Adrenal gland (tissue), 12 donors: ENCODE data around the gene HTR2B. TPM values are rescaled to one million over a fixed set of nuclear protein-coding genes. Genes with fewer than 3 reads are reported as not detected.

ENCODE experiments used
- DNase-seq, 7 donors: peaks; one replicate each; pipeline ENCODE4 v3.0.0-alpha.2; 2019 to 2020
- H3K27ac ChIP-seq, 5 donors: fragments of 200-600 bp; sonication (generic) in 4 of 5; 1 replicate in 3 of 5; 2 replicates in 2 of 5; pipeline versions ENCODE4 v1.5.1 to v1.8.0; 2016 to 2020; ENCODE audit warnings: mild to moderate bottlenecking in 1 of 5
- H3K27me3 ChIP-seq: fragments of 200-600 bp; 2 replicates; pipeline ENCODE4 v1.8.0; 2021
- H3K36me3 ChIP-seq, 2 donors: fragments of 200-600 bp; replicated peaks in 1 of 2; 1 replicate in 1 of 2; 2 replicates in 1 of 2; pipeline versions ENCODE4 v1.5.1 to v1.8.0; 2018 to 2022
- H3K4me1 ChIP-seq, 2 donors: fragments of 200-600 bp; replicated peaks in 1 of 2; 1 replicate in 1 of 2; 2 replicates in 1 of 2; pipeline versions ENCODE4 v1.5.1 to v1.8.0; 2018 to 2021
- H3K4me3 ChIP-seq, 4 donors: fragments of 200-600 bp; sonication (generic) in 3 of 4; one replicate each; pipeline ENCODE4 v1.5.1; 2016 to 2018
- H3K9me3 ChIP-seq, 3 donors: fragments of 200-600 bp; sonication (generic) in 1 of 3; replicated peaks in 1 of 3; 1 replicate in 2 of 3; 2 replicates in 1 of 3; pipeline versions ENCODE4 v1.5.1 to v1.8.0; 2016 to 2021
- CTCF ChIP-seq, 6 experiments: fragments of 450-650 bp in 4 of 6; fragments of 200-600 bp in 2 of 6; sonication (generic) in 1 of 6; IDR thresholded peaks; 1 replicate in 5 of 6; 2 replicates in 1 of 6; pipeline versions ENCODE4 v1.5.1 to v1.8.0; 2016 to 2021; ENCODE audit warnings: antibody characterized with exemption in 6 of 6, mild to moderate bottlenecking in 2 of 6, moderate library complexity in 1 of 6
- POLR2A ChIP-seq, 2 donors: fragments of 450-650 bp; IDR thresholded peaks; one replicate each; pipeline ENCODE4 v1.6.1; 2017; ENCODE audit warnings: antibody characterized with exemption in 2 of 2, mild to moderate bottlenecking in 2 of 2, moderate library complexity in 1 of 2
- WGBS, 4 donors: extraction: QIAGEN DNeasy Blood & Tissue Kit in 2 of 4; methylation state at CpG; one replicate each; pipeline versions ENCODE4 v1.1.5 to v1.1.7; 2013 to 2017; 5-methylcytosine and 5-hydroxymethylcytosine counted together
- intact Hi-C, 2 donors: fragments of 100-400 bp; cut with DNase I; formaldehyde crosslinking; loops; one replicate each; pipeline versions ENCODE4 v1.14.1 to v1.15.0; 2022 to 2023
- polyA plus RNA-seq, 3 donors: library from polyadenylated mRNA; stranded (reverse); fragments of 200-250 nt in 2 of 3; fragments of 350-450 nt in 1 of 3; fragmentation: Illumina TruSeq in 1 of 3; extraction: RNeasy Lipid Tissue Mini Kit (QIAGEN cat#74804) in 1 of 3; gene quantifications; one replicate each; pipeline ENCODE4 v1.2.3, GENCODE V29; 2013 to 2014
- total RNA-seq, 9 donors: library from RNA; depleted of rRNA in 4 of 9; stranded (reverse); fragments of >200 nt in 4 of 9; fragments of 120-200 nt in 1 of 9; fragmentation: NEBNext Ultra II Directional in 1 of 9; extraction: Animal tissue kit (Norgen Biotek cat#: 25700) in 1 of 9; gene quantifications; one replicate each; pipeline versions ENCODE4 v1.1.0 to v1.2.4, GENCODE V29; 2013 to 2023
- donor health status: healthy with polysubstance abuse.
- donor health status: Bipolar disorder and iron deficiency.
- donor health status: DM: yes; HTN: yes; CAD: no.
- donor health status: DM: no; HTN: no; CAD: no.
- donor health status: DM: no; HTN: no; CAD: no.
- donor health status: DM: yes; HTN: yes; CAD: no.

HTR2B gene
- total and polyA plus RNA-seq, 12 donors, result 1.2 to 90.0 (median 32.9) TPM

GRCh38 chr2:231170055-231170454, 45.2 kb upstream of the HTR2B start:
- no peak for DNase-seq
- Histone ChIP-seq H3K27ac (peak overlapping the region in 2 of 5 donors; percentile 21 to 90), H3K9me3 (no peaks in the 10 kb centered on the region), H3K36me3 (peaks cover 0 to 34% of the 10 kb centered on the region in 2 donors), H3K4me1 (peaks cover 6 to 50% of the 10 kb centered on the region in 2 donors), H3K27me3 (no peaks in the 10 kb centered on the region), H3K4me3 (no peak overlapping the region)
- intact Hi-C loops, result no loop called here
- WGBS, 4 donors, result 70 to 93% (median 81%) methylated on average over 1 of the region's 1 CpG
- TF ChIP-seq POLR2A (IDR thresholded peaks at IDR 0.05) (no peak), CTCF (IDR thresholded peaks at IDR 0.05) (no peak)

GRCh38 chr2:231169488-231169887, 44.6 kb upstream of the HTR2B start:
- Histone ChIP-seq H3K4me1 (peaks cover 6 to 49% of the 10 kb centered on the region in 2 donors), H3K27me3 (no peaks in the 10 kb centered on the region), H3K27ac (peak overlapping the region in 2 of 5 donors; percentile 15 to 90), H3K36me3 (peaks cover 0 to 34% of the 10 kb centered on the region in 2 donors), H3K9me3 (no peaks in the 10 kb centered on the region), H3K4me3 (no peak overlapping the region)
- DNase-seq, result no peak
- no peak for TF ChIP-seq CTCF (IDR thresholded peaks at IDR 0.05)
- no peak for TF ChIP-seq POLR2A (IDR thresholded peaks at IDR 0.05)
- 59 to 84% (median 77%) methylated on average over 3 of the region's 3 CpGs for WGBS, 4 donors
- intact Hi-C loops, result no loop called here

GRCh38 chr2:231168460-231169139, 43.8 kb upstream of the HTR2B start:
- H3K27me3 ChIP-seq, result no peaks in the 10 kb centered on the region
- no peak for TF ChIP-seq CTCF (IDR thresholded peaks at IDR 0.05)
- intact Hi-C loops, result no loop called here
- H3K27ac ChIP-seq, result peak overlapping the region in 2 of 5 donors; percentile 51 to 90
- no peak overlapping the region for H3K4me3 ChIP-seq
- DNase-seq, result no peak
- 77 to 88% (median 84%) methylated on average over 4 of the region's 4 CpGs for WGBS, 4 donors
- H3K4me1 ChIP-seq, result peaks cover 6 to 40% of the 10 kb centered on the region in 2 donors
- H3K36me3 ChIP-seq, result peaks cover 0 to 34% of the 10 kb centered on the region in 2 donors
- H3K9me3 ChIP-seq, result no peaks in the 10 kb centered on the region

GRCh38 chr2:231167745-231168459, 43.1 kb upstream of the HTR2B start:
- Histone ChIP-seq H3K36me3 (peaks cover 0 to 34% of the 10 kb centered on the region in 2 donors), H3K4me3 (no peak overlapping the region), H3K27ac (peak overlapping the region in 1 of 5 donors; percentile 90), H3K9me3 (no peaks in the 10 kb centered on the region), H3K27me3 (no peaks in the 10 kb centered on the region), H3K4me1 (peaks cover 6 to 44% of the 10 kb centered on the region in 2 donors)
- intact Hi-C loops, result no loop called here
- 71 to 84% (median 77%) methylated on average over 6 of the region's 6 CpGs for WGBS, 4 donors
- DNase-seq, result no peak
- TF ChIP-seq CTCF (IDR thresholded peaks at IDR 0.05) (no peak), POLR2A (IDR thresholded peaks at IDR 0.05) (no peak)
